Measurements from ENCODE around the gene KLHL22. TPM values are rescaled to one million over a fixed set of nuclear protein-coding genes. Genes with fewer than 3 reads are reported as not detected.

The KLHL22 gene
- total RNA-seq, 4 donors from 2014 or later, result 14.1 to 73.8 (median 42.7) TPM

- Histone ChIP-seq H3K27me3 (no peaks in the 10 kb centered on the region), H3K9me3 (no peaks in the 10 kb centered on the region), H3K27ac (no peak overlapping the region), H3K4me1 (peaks cover 9 to 11% of the 10 kb centered on the region in 2 donors), H3K36me3 (no peaks in the 10 kb centered on the region), H3K4me3 (no peak overlapping the region)
- TF ChIP-seq POLR2A (IDR thresholded peaks at IDR 0.05) (no peak), CTCF (IDR thresholded peaks at IDR 0.05) (no peak)
- DNase-seq, result no peak
- intact Hi-C loops (cut with DNase I; ENCODE audit: low total_unique reads), result loop anchor here (10.0 kb wide), 1 partner anchor 56 kb away; the partner anchor contains the start of gene SCARF2
These were observed 5.2 kb downstream of the KLHL22 start for GRCh38 chr22:20490183-20490940.

- DNase-seq, result no peak
- TF ChIP-seq POLR2A (IDR thresholded peaks at IDR 0.05) (no peak), CTCF (IDR thresholded peaks at IDR 0.05) (no peak)
- Histone ChIP-seq H3K27me3 (no peaks in the 10 kb centered on the region), H3K4me1 (peaks cover 3% of the 10 kb centered on the region in 2 donors), H3K36me3 (no peaks in the 10 kb centered on the region), H3K4me3 (no peak overlapping the region), H3K27ac (no peak overlapping the region), H3K9me3 (no peaks in the 10 kb centered on the region)
- intact Hi-C loops (cut with DNase I; ENCODE audit: low total_unique reads), result no loop called here
These were observed 6.6 kb downstream of the KLHL22 start for GRCh38 chr22:20488946-20489345.

- H3K27me3 ChIP-seq, result no peaks in the 10 kb centered on the region
- H3K4me1 ChIP-seq, result no peaks in the 10 kb centered on the region
- TF ChIP-seq POLR2A (IDR thresholded peaks at IDR 0.05) (no peak), CTCF (IDR thresholded peaks at IDR 0.05) (no peak)
- no peak overlapping the region for H3K27ac ChIP-seq
- no peak overlapping the region for H3K4me3 ChIP-seq
- no peaks in the 10 kb centered on the region for H3K36me3 ChIP-seq
- intact Hi-C loops (cut with DNase I; ENCODE audit: low total_unique reads), result no loop called here
- H3K9me3 ChIP-seq, result no peaks in the 10 kb centered on the region
- DNase-seq, result no peak
These were observed 7.9 kb downstream of the KLHL22 start for GRCh38 chr22:20487715-20488114.

- H3K27me3 ChIP-seq, result no peaks in the 10 kb centered on the region
- H3K4me1 ChIP-seq, result no peaks in the 10 kb centered on the region
- TF ChIP-seq CTCF (IDR thresholded peaks at IDR 0.05) (no peak), POLR2A (IDR thresholded peaks at IDR 0.05) (no peak)
- H3K27ac ChIP-seq, result no peak overlapping the region
- intact Hi-C loops (cut with DNase I; ENCODE audit: low total_unique reads), result no loop called here
- H3K4me3 ChIP-seq, result no peak overlapping the region
- no peak for DNase-seq
- H3K36me3 ChIP-seq, result no peaks in the 10 kb centered on the region
- H3K9me3 ChIP-seq, result no peaks in the 10 kb centered on the region
These were observed 9.4 kb downstream of the KLHL22 start for GRCh38 chr22:20486229-20486628.

- H3K27ac ChIP-seq, result no peak overlapping the region
- H3K9me3 ChIP-seq, result no peaks in the 10 kb centered on the region
- H3K4me3 ChIP-seq, result no peak overlapping the region
- TF ChIP-seq POLR2A (IDR thresholded peaks at IDR 0.05) (no peak), CTCF (IDR thresholded peaks at IDR 0.05) (no peak)
- no peak for DNase-seq
- no peaks in the 10 kb centered on the region for H3K27me3 ChIP-seq
- intact Hi-C loops (cut with DNase I; ENCODE audit: low total_unique reads), result no loop called here
- no peaks in the 10 kb centered on the region for H3K36me3 ChIP-seq
- no peaks in the 10 kb centered on the region for H3K4me1 ChIP-seq
These were observed 10.5 kb downstream of the KLHL22 start for GRCh38 chr22:20484948-20485683.

Measured in uterus (tissue), 4 donors.